K562 (cell line): ENCODE results near the gene NRARP. TPM values are rescaled to one million over a fixed set of nuclear protein-coding genes. Genes with fewer than 3 reads are reported as not detected.

Experiments
- ATF1 ChIP-seq, 2 experiments: fragments of 450-650 bp in 1 of 2; IDR thresholded peaks; 2 replicates each; pipeline ENCODE4 v1.6.1; 2016; ENCODE audit warnings: missing compliant biosample characterization in 1 of 2, missing genetic modification characterization in 1 of 2
- CHD4 ChIP-seq: fragments of 200-600 bp; sonication (generic); IDR thresholded peaks from 3 replicates; pipeline ENCODE4 v1.6.1; 2012; ENCODE audit warnings: low read depth, mild to moderate bottlenecking, mixed read lengths, low read length, inconsistent platforms; ENCODE audit not compliant: insufficient read depth, insufficient replicate concordance, poor library complexity, severe bottlenecking
- CREB1 ChIP-seq, 2 experiments: sonication (generic) in 1 of 2; formaldehyde crosslinking in 1 of 2; IDR thresholded peaks; 2 replicates each; pipeline versions ENCODE4 v1.6.1 to v1.8.0; 2012 to 2022; ENCODE audit warnings: inconsistent platforms in 1 of 2, mild to moderate bottlenecking in 1 of 2, missing genetic modification reagents in 1 of 2, moderate library complexity in 1 of 2
- E2F3 ChIP-seq: fragments of 250-450 bp; sonication (Bioruptor Pico); IDR thresholded peaks from 2 replicates; pipeline ENCODE4 v1.4.0; 2020; ENCODE audit warnings: mild to moderate bottlenecking
- IRF2 ChIP-seq: sonication (generic); formaldehyde crosslinking; IDR thresholded peaks from 2 replicates; pipeline ENCODE4 v1.8.1; 2022; ENCODE audit warnings: mild to moderate bottlenecking, missing genetic modification reagents
- JUN ChIP-seq, 2 experiments: sonication (generic) in 1 of 2; formaldehyde crosslinking in 1 of 2; IDR thresholded peaks; 2 replicates each; pipeline versions ENCODE4 v1.6.1 to v1.8.0; 2012 to 2022; ENCODE audit warnings: borderline replicate concordance in 2 of 2, mild to moderate bottlenecking in 2 of 2, improper control_type of control experiment in 1 of 2, low read depth in 1 of 2, low read length in 1 of 2, missing genetic modification reagents in 1 of 2
- MEIS2 ChIP-seq: fragments of 450-650 bp; IDR thresholded peaks from 2 replicates; pipeline ENCODE4 v1.6.1; 2014; ENCODE audit warnings: mild to moderate bottlenecking; ENCODE audit not compliant: partially characterized antibody
- MITF ChIP-seq: IDR thresholded peaks from 2 replicates; pipeline ENCODE4 v1.6.1; 2014; ENCODE audit warnings: antibody characterized with exemption
- NFRKB ChIP-seq: fragments of 450-650 bp; IDR thresholded peaks from 2 replicates; pipeline ENCODE4 v1.6.1; 2016; ENCODE audit warnings: low read depth
- SAP30 ChIP-seq: fragments of 200-600 bp; sonication (generic); IDR thresholded peaks from 2 replicates; pipeline ENCODE4 v1.6.1; 2012; ENCODE audit warnings: borderline replicate concordance, low read depth, mild to moderate bottlenecking, moderate library complexity, low read length, control low read depth, inconsistent platforms; ENCODE audit not compliant: insufficient read depth, poor library complexity, severe bottlenecking
- SIRT6 ChIP-seq: IDR thresholded peaks from one replicate; pipeline ENCODE4 v1.6.1; 2012; ENCODE audit warnings: low read depth, mild to moderate bottlenecking, control low read depth, inconsistent platforms, low read length, moderate library complexity
- VEZF1 ChIP-seq: fragments of 200-800 bp; sonication (Bioruptor generic); IDR thresholded peaks from 2 replicates; pipeline ENCODE4 v1.6.1; 2017; ENCODE audit warnings: missing genetic modification characterization, missing compliant biosample characterization
- ZMIZ1 ChIP-seq, 2 experiments: fragments of 150-350 bp in 1 of 2; IDR thresholded peaks; 2 replicates each; pipeline ENCODE4 v1.6.1; 2012 to 2016; ENCODE audit warnings: low read depth in 2 of 2, low read length in 2 of 2, mild to moderate bottlenecking in 1 of 2, moderate library complexity in 1 of 2
- ZNF740 ChIP-seq, 3 experiments: fragments of 200-800 bp in 1 of 3; sonication (Bioruptor generic) in 1 of 3; sonication (generic) in 1 of 3; formaldehyde crosslinking in 1 of 3; IDR thresholded peaks; 2 replicates each; pipeline versions ENCODE4 v1.6.1 to v1.8.0; 2016 to 2022; ENCODE audit warnings: mild to moderate bottlenecking in 2 of 3, missing compliant biosample characterization in 2 of 3, missing genetic modification characterization in 2 of 3, missing genetic modification reagents in 1 of 3
- polyA plus RNA-seq, 8 experiments: library from polyadenylated mRNA; depleted of rRNA in 4 of 8; stranded (reverse) in 5 of 8; unstranded in 3 of 8; fragments of >200 nt; fragmentation: Nextera tagmentation in 2 of 8; fragmentation: Illumina TruSeq in 1 of 8; extraction: Ambion mirVana in 2 of 8; extraction: Trizol in 1 of 8; gene quantifications; 2 replicates each; pipeline versions ENCODE4 v1.2.1 to v1.2.3, GENCODE V29; 2011 to 2014; ENCODE audit warnings: inconsistent platforms in 1 of 8, missing spikeins in 1 of 8
- total RNA-seq, 7 experiments: library from RNA; depleted of rRNA in 6 of 7; stranded (reverse); fragments of >200 nt in 6 of 7; fragmentation: Illumina TruSeq in 2 of 7; extraction: Trizol in 2 of 7; gene quantifications; 2 replicates each; pipeline versions ENCODE4 v1.2.1 to v1.2.3, GENCODE V29; 2011 to 2021; ENCODE audit warnings: low replicate concordance in 1 of 7

NRARP gene
- total and polyA plus RNA-seq, 9 of the 15 experiments (the other 6 are each of a cell fraction or from before 2014, with no cell fraction given) = 2.0 to 24.5 (median 7.2) TPM; not detected in 2

GRCh38 chr9:137302449-137303150 is 529 bp upstream of the NRARP start (continued):
- TF ChIP-seq ZMIZ1 (IDR thresholded peaks at IDR 0.05; ENCODE audit: low read depth in 2 of 2, low read length in 2 of 2) (peak in 1 of 2 experiments; percentile 33; a peak in 1 of 4 replicates), CHD4 (peak; percentile 63), IRF2 (CRISPR knock-in tag) (no peak), ZNF740 (CRISPR knock-in tag; IDR thresholded peaks at IDR 0.05) (peak; percentile 69), ZNF740 (tag; IDR thresholded peaks at IDR 0.05) (no peak), ATF1 (CRISPR knock-in tag; IDR thresholded peaks at IDR 0.05) (no peak), ATF1 (tag; IDR thresholded peaks at IDR 0.05) (peak; percentile 51), JUN (IDR thresholded peaks at IDR 0.05; ENCODE audit: borderline replicate concordance, low read depth, low read length) (no peak), JUN (CRISPR knock-in tag; IDR thresholded peaks at IDR 0.05; ENCODE audit: borderline replicate concordance) (0 out of 2 replicates have a peak, but pooled peaks have one; percentile 7), SAP30 (no peak), MEIS2 (no peak), VEZF1 (CRISPR knock-in tag) (peak; percentile 97), SIRT6 (no peak), CREB1 (IDR thresholded peaks at IDR 0.05) (no peak), CREB1 (CRISPR knock-in tag; IDR thresholded peaks at IDR 0.05) (peak; percentile 69), E2F3 (CRISPR knock-in tag) (peak; percentile 86), NFRKB (peak; percentile 48; the same call in 1 of the 2 replicates), MITF (no peak)
